IPS DF 19.7 (cell line): ENCODE measurements around the gene CNOT6.
"Not testable (repeated sequence)": the region's sequence is repeated elsewhere in the genome, so short reads cannot be mapped to it uniquely, and the experiment has no call there.

Experiments used
- DNase-seq: peaks from one replicate; pipeline ENCODE4 v3.0.0-alpha.2; 2013; ENCODE audit warnings: low read depth, low spot score

The CNOT6 gene

DNA sequence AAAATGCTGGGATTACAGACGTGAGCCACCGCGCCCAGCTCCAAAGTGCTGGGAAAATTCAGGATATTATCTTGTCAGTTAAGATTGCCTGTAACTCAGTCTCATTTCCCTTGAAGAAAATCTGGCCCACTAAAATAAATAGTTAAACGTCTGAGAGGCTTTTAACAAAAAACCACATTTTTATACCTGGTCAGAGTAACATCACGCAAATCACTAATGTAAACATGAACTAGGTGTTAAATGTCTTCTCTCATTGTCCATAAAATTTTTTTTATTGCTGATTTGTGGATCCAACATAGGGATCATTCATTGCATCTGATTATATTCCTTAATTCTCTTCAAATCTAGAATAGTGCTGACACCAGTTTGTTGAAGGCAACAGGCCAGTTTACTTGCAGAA lies 22.3 kb downstream of the CNOT6 start:
- no peak for DNase-seq

DNA sequence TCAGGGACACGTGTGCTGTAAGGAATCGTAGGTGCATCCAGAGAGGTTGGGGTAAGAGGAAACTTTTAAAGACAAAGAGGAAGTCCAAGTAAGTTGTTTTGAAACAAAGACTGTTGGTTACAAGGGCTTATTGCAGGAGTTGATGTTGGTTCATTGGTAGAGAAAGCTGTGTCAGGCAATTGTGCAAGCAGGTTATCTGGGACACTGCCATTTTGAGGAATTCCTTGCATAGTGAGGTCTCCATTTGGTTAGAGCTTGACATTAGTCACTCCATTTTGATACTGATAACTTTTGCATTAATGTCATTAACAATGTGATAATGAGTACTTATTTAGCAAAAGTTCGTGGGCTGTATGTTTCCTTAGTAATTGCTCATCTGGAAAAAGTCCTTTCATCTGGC lies 24.9 kb downstream of the CNOT6 start:
- no peak for DNase-seq

DNA sequence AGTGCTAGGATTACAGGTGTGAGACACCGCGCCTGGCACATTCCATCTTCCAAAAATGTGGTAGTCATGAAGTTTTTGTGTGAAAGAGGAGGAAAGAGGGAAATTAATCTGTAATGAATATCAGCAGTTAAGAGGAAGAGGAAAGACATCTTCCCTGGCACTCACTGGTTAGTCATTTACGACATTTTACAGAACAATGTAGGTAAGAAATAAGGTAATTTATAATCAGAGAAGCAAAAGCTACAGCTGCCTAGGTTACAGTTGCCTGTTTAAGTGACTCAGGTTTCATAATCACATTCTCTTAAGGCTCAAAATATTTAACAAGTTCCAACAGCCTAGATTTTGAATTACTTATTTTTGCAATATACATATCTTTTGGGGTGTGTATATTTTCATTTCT lies 26.9 kb downstream of the CNOT6 start:
- no peak for DNase-seq

DNA sequence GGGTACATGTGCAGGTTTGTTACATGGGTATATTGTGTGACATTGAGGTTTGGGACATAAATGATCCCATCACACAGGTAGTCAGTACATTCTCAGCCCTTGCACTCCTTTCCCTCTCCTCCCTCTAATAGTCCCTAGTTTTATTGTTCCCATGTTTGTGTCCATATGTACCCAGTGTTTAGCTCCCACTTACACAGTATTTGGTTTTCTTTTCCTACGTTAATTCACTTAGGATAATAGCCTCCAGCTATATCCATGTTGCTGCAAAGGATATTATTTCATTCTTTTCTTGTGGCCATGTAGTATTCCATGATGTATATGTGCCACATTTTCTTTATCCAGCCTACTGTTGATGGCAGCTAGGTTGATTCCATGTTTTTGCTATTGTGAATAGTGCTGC lies 27.4 kb downstream of the CNOT6 start:
- DNase-seq = no peak

DNA sequence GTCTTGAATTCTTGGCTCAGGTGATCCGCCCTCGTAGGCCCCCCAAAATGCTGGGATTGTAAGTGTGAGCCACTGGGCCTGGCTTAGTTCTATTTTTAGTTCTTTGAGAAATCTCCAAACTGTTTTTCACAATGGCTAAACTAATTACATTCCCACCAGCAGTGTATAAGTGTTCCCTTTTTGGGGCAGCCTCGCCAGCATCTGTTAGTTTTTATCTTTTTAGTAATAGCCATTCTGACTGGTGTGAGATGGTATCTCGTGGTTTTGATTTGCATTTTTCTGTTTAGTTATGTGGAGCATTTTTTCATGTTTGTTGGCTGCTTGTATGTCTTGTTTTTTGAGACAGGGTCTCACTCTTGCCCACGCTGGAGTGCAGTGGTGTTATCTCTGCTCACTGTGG lies 28.2 kb downstream of the CNOT6 start:
- DNase-seq = no peak

DNA sequence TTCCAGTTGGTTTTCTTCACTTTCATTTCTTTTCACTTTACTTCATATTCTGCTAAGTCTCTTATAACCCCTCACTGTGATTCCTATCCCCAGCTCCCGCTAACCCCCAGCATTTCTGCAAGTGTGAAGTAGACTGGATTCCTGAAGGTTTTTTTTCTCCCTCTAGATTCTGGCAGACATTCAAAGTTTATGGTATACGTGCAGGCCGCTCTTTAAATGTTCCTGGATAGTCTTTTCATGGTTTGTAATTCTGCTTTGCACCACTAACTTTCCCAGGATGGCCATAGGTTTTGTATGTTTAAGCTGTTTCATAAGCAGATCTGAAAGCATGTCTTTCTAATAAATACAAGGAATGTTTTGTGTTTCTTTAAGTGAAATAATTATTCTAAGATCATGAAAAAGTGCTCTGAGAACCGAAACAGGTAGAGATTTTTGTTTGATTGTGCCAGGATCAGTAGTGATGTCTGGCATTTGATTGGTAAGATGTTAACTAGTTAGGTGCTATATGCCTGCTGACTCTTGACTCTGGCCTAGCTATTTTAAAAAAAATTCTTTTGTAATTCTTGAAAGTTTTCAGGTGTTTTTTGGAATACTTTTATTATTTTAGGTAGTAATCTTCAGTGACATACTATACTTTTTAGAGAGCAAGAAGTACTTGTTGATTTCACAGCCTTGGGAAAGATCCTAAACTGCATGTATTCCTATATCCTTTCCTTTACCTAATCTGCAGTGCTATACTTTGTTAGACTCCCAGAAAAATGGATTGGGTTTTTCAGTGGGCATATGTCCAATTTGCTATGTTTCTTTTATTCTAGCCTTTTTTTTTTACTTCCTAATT lies 29.7 kb downstream of the CNOT6 start:
- no peak for DNase-seq

DNA sequence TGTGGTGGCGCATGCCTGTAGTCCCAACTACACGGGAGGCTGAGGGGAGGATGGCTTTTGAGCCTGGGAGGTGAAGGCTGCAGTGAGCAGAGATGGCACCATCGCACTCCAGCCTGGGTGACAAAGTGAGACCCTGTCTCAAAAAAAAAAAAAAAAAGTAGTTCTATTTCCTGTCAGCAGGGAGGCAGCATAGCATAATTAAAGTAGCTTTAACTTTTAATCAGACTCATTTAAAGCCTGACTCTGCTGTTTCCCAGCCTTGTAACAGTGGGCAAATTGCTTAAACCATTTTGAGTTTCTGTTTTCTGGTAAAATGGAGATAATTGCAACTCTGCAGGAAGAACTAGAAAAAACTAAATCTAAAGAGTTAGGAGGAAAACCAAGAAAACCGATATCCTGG lies 31.2 kb downstream of the CNOT6 start:
- no peak for DNase-seq

DNA sequence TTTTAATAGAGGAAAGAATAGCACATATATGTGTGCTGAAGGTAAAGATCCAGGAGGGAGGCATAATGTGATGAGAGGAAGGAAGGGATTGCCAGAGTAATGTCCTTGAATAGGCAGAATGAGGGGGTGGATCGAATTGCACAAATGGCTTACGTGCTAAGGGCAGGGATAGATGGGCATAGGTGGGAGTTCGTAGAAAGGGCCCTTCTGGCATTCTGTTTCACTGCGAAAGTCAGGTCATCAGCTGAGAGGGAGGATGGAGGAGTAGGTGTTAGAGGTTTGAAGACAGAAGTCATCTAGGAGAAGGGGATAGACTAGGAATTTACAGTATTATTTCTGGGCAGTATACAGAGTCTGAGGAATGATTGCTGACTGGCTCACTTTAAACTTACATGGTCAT lies 32.1 kb downstream of the CNOT6 start:
- no peak for DNase-seq

GRCh38 chr5:180527659-180528058 lies 33.5 kb downstream of the CNOT6 start:
- DNase-seq = no peak

DNA sequence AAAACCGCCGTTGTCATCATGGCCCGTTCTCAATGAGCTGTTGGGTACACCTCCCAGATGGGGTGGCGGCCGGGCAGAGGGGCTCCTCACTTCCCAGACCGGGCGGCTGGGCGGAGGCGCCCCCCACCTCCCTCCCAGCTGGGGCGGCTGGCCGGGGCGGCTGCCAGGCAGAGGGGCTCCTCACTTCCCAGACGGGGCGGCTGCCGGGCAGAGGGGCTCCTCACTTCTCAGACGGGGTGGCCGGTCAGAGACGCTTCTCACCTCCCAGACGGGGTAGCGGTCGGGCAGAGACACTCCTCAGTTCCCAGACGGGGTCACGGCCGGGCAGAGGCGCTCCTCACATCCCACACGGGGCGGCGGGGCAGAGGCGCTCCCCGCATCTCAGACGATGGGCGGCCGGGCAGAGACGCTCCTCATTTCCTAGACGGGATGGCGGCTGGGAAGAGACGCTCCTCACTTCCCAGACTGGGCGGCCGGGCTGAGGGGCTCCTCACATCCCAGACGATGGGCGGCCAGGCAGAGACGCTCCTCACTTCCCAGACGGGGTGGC lies 36.9 kb downstream of the CNOT6 start:
- DNase-seq = not testable (repeated sequence)

DNA sequence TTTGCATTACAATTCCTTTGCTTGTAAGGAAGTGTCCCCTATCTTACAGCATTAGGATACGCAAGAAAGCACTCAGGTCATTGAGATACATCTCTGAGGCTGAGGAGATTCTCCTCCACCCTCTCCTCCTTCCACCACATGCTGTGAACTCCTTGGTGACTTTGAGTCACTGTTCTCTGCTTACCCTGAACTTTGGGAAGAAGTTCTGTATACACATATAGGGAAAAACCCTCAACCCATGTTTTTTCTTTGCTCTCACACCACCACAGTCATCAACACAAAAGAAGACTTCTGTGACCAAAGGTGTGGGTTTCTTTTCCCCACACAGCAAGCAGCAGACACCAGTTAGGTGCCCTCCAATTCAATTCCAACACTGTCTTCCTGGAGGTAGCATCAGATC lies 38.1 kb downstream of the CNOT6 start:
- DNase-seq = no peak

GRCh38 chr5:180533845-180534244 lies 39.7 kb downstream of the CNOT6 start:
- no peak for DNase-seq

DNA sequence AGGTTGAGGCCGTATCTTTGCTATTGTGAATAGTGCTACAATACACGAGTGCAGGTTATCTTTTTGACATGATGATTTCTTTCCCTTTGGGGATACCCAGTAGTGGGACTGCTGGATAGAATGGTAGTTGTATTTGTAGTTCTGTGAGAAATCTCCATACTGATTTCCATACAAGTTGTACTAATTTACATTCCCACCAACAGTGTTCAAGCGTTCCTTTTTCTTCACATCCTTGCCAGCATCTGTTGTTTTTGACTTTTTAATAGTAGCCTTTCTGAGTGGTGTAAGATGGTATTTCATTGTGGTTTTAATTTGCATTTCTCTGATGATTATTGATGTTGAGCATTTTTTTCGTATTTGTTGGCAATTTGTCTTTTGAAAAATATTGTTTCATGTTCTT lies 41.4 kb downstream of the CNOT6 start:
- DNase-seq = no peak

DNA sequence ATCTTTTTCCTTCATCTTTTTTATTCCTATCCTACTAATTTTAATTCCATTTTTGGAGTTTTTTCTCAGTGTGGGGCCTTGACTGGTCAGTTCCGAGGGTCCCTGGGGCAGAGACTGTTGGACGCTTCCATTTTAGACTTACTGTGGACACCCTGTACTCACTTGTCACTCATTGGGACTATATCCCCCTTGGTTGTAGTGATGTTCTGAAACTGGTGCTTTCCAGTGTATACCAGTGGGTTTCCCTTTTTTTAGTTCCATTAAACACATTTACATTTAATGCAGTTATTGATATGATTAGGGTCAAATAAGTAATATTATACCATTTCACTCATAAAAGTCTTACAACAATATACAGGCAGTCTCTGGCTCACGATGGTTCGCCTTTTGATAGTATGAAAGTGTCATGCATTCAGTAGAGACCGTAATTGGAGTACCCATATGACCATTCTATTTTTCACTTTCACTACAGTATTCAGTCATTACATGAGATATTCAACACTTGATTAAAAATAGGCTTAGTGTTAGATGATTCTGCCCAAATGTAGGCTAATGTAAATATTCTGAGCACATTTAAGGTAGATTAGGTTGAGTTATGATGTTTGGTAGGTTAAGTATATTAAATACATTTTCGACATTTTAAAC lies 46.0 kb downstream of the CNOT6 start:
- DNase-seq = no peak

GRCh38 chr5:180541710-180542109 lies 47.5 kb downstream of the CNOT6 start:
- DNase-seq = no peak

- DNase-seq = no peak
These were observed 51.1 kb downstream of the CNOT6 start for GRCh38 chr5:180545248-180545647.

DNA sequence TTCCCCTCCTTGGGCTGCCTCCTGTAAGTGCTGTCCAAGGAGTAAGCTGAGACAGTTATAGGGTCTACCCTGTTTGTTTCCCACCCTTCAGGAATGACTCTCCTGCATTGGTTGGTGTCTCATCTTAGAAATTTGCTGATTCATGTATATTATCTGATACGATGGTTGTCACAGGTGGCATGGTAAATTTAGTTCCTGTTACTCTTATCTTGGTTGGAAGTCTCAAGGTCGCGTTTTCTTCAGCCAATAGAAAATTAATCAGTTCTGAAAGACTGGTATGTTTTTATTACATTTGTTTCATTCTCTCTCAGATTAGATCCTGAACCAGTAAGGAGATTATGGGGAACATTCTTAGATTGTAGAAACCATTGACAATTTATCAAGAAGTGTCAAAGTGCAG lies 54.4 kb downstream of the CNOT6 start:
- DNase-seq = no peak

DNA sequence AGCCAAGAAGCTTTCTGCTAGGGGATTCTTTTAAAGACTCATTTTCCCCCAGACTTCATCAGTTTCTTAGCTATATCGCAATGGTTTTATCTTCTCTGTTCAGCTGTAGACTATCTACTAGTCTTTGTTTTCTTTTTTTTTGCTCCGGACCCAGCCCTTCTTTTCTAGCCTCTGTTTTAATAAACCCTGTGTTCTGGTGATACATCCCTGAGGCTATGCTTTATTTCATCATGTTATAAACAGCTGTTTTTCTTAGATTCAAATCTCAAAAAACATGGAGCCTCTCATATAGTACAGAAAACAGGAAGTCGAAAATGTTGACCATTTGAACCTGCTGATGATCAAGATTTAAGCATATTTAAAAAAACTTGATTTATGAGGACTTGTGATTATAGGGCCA lies 59.4 kb downstream of the CNOT6 start:
- no peak for DNase-seq

GRCh38 chr5:180555168-180555921 lies 61.2 kb downstream of the CNOT6 start:
- DNase-seq = no peak

DNA sequence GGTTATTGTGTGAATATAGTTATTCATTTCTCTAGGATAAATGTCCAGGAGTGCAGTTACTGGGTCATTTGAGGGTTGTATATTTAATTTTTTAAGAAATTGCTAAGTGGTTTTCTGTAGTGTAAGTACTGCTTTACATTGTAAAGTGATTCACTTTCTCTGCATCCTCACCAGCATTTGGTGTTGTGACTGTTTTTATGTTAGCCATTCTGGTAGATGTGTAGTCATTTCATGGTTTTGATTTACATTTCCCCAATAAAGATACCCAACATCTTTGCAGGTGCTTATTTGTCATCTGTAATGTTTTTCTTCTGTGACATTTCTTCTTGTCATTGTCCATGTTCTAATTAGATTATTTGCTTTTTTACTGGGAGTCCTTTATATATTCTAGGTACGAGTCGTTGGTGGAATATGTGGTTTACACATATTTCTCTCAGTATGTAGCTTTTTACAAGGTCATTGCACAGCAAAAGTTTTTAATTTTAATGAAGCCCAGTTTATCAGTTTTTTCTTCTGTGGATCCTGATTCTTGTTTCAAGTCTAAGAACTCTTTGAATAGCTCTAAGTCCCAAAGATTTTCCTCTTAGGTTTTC lies 63.1 kb downstream of the CNOT6 start:
- DNase-seq = no peak

GRCh38 chr5:180558232-180558631 lies 64.1 kb downstream of the CNOT6 start:
- no peak for DNase-seq

- no peak for DNase-seq
These were observed 69.8 kb downstream of the CNOT6 start for GRCh38 chr5:180563994-180564393.
